Testis (tissue), 2 donors: ENCODE results near the gene DENND2D.

ENCODE experiments used
- CTCF ChIP-seq, 3 experiments: fragments of 450-650 bp in 2 of 3; fragments of 200-600 bp in 1 of 3; sonication (generic) in 1 of 3; IDR thresholded peaks; one replicate each; pipeline ENCODE4 v1.5.1; 2016 to 2019; ENCODE audit warnings: antibody characterized with exemption in 3 of 3, mild to moderate bottlenecking in 2 of 3, moderate library complexity in 1 of 3
- POLR2A ChIP-seq: fragments of 450-650 bp; IDR thresholded peaks from one replicate; pipeline ENCODE4 v1.6.1; 2017; ENCODE audit warnings: antibody characterized with exemption, mild to moderate bottlenecking, moderate library complexity

DNA sequence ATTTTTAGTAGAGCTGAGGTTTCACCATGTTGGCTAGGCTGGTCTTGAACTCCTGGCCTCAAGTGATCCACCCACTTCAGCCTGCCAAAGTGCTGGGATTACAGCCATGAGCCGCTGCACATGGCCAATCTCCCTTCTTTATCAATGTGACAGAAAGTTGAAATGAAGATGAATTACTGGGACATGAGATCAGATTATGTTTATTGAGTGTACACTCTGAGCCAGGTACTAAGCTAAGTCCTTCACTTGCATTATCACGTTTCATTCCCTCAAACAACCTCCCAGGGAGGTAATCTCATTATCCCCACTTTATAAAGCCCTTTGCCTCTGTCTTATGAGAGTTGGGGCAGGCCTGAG, 20.8 kb upstream of the DENND2D start:
- TF ChIP-seq CTCF (IDR thresholded peaks at IDR 0.05) (no peak), POLR2A (no peak)
